ENCODE data around the gene JARID2.

Gene JARID2

DNA sequence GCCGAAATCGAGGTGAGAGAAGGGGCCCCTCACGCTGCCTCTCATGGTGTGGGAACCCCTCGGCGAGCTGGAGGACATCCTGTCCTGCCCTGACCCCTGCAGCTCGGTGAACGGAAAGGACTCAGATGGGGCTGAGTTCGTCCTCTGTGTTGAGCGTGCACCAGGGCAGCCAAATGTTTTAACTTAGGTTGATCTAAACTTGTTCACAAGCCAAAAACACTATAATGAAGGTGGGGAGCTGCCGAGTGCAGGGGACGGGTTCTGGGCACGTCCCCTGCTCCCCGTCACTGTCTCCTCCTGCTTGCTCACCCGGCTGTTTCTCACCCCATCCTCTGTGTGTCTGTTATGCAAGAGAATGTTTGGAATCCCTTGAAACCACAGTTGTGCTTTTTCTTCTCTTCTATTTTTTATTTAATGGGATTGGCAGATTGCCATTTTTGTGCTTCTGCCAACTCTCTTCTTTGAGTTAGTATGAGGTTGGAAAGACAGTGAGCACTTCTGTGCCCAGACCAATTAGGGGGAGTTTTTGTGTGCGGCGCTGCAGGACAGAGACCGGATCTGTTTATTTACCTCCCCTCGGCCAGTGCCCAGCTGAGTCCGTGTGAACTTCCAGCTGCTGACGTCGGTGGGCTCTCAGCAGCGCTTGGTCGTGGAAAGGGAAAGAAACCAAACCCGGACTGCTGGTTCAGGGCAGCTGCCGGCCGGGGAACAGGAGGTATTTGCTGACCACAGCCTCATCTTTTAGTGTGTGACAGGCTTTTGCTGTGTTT is 258.9 kb downstream of the JARID2 start:
- peak; percentile 96 to 97 for DNase-seq (ENCODE audit: low read depth in 2 of 2)

DNA sequence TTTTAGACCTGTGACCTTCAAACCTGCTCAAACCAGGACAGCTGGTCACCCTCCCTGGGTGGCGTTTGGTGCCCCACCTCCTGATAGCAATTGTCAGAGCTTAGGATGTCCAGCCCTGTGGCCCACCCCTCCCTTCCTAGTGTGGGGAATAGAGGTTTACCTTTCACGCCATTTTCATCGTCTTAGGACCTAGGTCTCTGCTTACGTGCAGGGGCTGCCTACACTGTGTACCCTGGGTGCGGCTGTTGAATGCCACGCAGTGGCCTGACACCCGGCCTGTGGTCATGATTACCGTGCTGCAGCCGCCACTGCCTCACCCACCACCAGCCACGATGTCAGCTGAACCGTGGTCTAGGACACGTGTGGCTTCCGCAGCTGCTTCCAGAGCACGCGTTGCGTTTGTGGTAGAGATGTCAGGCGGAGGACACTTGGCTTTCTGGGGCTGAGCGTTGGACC is 259.6 kb downstream of the JARID2 start:
- no peak for DNase-seq (ENCODE audit: low read depth in 2 of 2)

DNA sequence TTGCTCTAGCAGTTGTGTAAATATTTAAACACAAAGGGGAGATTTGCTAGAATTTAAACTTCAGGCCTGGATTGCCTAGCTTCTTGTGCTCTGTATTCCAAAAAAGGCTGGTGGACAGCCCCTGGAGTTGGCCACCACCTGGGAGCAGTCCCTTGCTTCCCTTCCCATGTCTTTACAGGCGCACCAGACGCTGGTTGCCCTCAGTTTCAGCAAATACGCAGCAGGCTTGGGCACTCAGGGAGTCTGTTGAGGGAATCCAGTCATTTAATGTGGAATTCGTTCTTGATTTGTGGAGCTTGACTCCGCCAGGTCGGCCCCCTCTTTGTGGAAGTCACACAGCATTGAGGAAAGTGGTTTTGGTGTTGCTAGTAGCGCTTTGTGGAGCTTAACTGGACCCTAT is 260.2 kb downstream of the JARID2 start:
- no peak for DNase-seq (ENCODE audit: low read depth in 2 of 2)

DNA sequence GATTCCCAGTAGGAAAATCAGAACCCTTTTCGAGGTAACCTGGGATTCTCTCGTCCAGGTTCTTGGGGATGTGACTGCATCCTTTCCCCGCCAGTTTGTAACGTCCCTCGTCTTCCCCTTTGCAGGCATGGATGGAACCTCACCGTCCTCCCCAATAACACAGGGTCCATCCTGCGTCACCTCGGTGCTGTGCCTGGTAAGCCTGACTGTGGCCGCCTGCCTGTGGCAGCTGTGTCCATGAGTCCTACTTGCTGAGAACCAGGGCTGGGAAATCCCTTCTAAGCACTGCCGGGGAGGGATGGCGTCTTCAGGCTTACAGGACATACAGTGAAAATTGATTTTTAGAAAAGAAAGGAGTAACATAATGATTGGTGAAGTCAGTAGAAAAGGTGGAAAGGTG is 261.4 kb downstream of the JARID2 start:
- DNase-seq (ENCODE audit: low read depth in 2 of 2), result no peak

DNA sequence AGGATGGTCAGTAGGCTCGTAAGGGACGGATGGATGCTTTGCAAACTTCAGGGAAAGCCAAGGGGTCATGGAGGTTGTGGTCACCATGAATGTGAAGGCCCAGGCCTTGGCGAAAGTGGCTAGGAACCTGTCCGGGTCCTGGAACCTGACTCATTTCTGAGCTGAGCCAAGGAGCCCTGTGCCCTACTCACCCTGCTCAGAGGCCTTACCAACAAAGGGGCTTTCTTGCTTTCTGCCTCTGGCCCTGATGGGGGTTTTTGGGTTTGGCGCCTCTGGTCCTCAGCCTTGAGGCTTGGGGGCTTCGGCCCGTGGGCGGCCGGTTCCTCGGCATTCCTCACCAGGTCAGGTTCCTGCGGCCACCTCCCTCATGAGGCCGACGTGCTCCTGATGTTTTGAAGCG is 261.9 kb downstream of the JARID2 start:
- no peak for DNase-seq (ENCODE audit: low read depth in 2 of 2)

DNA sequence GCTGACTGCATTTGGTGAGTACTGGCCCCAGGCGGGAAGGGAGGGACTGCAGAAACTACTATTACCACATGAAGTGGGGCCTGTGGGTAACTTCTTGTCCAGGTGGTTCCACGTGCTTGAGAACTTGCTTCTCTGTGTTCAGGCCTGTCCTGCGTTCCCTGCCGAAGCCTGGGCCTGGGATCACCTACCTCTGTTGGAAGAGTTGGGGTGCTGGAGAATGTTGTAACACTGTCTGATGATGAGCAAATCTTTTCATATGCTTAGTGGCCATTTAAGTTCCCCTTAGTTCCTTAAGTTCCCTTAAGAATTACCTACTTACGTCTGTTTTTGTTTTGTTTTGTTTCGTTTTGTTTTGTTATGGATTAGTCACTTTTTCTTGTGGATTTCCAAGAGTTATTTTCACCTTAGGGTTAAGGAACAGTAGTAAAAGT is 262.6 kb downstream of the JARID2 start:
- no peak for DNase-seq (ENCODE audit: low read depth in 2 of 2)

DNA sequence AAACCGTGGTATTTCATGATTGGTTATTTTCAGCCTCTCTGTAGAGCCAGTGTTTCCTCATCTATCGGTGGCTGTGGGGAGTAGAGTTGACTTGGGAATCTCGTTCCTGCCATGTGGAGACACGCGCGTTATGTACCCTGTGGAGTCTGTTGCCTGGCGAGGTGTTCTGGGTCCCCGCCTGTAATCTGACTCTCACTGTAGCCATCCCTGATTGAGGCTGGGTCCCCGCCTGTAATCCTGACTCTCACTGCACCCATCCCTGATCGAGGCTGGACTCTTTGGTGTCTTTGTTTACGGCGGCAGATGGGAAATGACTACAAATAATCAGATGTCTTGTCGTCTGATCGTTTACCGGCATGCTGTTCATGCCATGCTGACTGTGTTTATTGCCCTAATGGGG is 263.1 kb downstream of the JARID2 start:
- DNase-seq (ENCODE audit: low read depth in 2 of 2), result no peak

DNA sequence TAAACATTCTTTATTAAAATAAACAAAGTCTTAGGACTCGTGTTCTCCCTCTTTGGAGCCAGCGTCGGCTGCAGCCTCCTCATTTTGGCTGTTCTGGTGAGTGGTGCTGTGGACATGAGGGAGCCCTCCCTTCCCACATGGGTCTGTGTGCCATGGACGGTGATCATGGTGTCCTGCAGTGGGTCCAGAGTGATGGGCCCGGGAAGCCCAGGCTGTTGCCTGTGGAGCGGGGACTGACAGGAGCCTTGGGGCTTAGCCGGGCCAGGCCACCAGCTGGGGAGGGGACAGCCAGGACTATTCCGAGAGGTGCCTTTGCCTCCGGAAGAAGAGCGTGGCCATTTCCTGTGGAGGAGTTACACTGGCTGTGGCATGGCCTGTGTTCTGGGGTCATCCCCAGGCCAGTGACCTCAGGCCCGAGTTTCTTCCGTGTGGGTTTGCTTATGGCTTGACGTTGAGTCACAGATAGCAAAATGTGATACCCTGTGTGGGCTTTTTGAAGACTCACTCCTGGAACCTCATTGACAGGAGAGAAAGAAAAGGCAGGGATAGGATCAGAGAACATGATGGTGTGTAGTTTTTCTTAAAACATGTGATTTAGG is 263.6 kb downstream of the JARID2 start:
- no peak for DNase-seq (ENCODE audit: low read depth in 2 of 2)

DNA sequence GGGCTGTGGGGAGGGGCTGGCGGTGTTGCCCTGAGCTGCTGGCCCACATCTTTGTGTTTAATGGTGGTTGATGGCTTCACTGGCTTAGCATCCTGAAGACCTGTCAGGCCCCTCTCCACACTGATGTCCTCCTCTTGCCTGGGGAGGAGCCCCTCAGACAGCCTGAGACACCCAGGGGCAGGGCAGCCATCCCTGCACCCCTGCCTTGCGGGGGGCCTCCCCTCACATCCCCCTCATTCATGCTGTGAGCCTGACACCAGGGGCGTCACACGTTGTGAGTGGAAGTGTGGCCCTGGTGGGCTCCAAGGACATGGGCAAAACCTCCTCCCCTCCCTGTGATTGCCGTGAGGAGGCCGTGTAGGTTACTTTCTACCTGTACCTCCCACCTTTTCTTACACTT is 264.3 kb downstream of the JARID2 start:
- DNase-seq (ENCODE audit: low read depth in 2 of 2), result no peak

DNA sequence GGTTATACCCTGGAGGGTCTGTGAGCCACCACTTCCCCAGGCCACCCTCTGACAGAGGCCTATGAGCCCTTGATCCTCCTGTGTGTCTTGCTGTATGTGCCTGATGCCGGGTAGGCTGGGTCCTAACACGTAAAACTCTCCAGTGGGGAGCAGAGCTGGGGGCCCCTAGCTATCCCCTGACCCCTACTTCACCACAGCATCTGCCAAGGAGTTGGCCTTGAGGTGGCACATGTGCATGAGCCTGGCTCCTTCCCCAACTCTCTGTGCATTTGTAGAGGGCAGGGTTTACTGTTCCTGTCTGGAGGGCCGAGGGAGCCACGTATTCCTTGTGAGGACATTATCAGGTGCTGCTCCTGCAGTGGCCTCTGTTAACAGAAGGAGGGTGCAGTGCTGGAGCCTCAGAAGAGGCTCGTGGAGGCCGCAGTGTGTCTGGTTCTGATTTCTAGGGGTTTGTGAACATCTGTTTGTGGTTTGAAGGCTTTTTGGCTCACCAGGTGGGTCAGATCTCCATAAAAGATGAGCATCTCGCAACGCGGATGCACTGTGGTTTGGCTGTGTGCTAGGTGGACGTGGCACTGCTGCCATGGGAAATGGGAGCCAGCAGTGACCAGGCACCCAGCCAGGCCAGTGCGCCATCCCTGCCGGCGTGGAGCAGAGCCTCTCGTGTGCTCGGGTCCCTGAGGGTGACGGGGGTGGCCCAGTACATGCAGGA is 264.8 kb downstream of the JARID2 start:
- no peak for DNase-seq (ENCODE audit: low read depth in 2 of 2)

DNA sequence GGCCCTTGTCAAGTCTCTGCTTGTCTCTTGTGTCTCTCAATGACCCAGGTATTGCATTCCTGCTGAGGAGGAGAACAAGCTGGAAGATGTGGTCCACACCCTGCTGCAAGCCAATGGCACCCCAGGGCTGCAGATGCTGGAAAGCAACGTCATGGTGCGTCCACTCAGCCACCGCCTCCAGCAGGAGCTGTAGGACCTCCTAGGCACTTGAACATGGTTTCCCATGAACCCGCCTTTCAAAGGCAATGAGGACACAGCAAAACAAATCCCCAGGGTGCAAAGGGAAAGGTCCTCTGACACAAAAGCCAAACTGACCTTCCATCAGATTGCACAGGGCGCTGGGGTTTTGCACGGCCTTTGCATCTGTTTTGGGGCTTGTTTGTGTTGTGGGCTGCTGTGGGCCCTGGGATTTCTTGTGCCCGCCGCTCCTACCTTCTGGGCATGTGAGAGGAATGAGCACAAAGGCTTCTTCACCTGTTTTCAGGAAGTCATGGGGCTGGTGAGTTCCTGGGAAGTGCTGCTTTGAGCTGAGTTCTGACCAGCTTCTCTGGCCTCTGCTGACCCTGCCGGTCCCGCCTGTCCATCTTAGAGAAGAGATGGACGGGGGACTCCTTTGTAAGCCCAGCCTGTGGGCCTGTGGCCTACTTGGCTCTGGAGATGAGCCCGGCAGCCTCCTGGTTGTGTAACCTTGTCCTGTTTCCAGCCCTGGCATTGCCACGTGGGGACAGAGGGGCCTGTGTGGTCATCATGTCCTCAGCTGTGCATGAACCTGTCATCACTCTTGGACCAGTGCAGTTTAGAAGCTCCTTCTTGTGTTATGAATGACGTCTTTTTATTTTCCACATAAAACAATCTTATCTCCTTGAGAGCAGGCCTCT is 265.6 kb downstream of the JARID2 start:
- no peak for DNase-seq (ENCODE audit: low read depth in 2 of 2)

DNA sequence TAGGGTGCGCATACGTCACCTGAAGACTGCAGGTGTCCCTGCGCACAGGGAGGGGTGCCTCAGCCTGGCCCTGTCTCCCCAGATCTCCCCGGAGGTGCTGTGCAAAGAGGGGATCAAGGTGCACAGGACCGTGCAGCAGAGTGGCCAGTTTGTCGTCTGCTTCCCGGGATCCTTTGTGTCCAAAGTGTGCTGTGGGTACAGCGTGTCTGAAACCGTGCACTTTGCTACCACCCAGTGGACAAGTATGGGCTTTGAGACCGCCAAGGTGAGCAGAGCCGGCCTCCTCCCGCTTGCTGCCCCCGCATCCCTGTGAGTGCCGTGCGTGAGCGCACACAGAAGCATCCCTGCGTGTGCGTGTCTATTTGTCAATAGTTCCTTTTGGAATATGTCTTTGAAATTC is 266.3 kb downstream of the JARID2 start:
- DNase-seq (ENCODE audit: low read depth in 2 of 2), result no peak

DNA sequence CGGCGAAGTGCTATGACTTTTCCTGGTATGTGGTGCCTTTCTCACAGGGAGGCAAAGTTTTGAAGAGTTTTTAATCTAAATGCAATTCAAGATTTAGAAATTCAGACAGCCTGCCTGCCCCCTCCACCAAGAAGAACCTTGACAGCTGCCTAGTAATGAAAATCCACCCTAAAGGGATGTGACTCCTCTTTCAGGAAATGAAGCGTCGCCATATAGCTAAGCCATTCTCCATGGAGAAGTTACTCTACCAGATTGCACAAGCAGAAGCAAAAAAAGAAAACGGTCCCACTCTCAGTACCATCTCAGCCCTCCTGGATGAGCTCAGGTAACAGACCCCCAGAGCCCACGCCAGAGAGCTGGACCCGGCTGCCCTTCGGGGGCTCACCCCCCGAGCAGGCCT is 266.9 kb downstream of the JARID2 start:
- no peak for DNase-seq (ENCODE audit: low read depth in 2 of 2)

DNA sequence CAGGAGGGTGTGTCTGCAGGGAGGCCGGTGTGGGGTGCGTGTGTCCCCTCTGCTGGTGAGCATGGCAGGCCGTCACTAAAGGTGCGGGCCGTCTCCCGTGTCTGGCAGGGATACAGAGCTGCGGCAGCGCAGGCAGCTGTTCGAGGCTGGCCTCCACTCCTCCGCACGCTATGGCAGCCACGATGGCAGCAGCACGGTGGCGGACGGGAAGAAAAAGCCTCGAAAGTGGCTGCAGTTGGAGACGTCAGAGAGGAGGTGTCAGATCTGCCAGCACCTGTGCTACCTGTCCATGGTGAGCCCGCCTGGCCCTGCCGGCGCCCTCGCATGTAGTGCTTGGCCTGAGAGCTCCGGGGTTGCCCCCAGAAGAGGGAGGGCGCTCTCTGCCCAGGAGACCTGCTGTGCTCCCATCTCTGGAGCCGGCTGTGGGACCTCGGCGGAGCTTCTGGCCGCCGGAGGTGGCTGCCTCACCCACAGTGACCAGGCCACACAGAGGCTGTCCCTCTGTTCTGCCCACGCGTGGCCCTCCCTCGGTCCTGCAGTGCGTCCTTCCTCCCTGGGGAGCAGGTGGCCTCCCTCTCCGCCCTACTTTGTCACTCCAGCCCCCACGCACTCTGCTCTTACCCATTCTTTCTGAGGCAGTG is 267.4 kb downstream of the JARID2 start:
- DNase-seq (ENCODE audit: low read depth in 2 of 2), result no peak

DNA sequence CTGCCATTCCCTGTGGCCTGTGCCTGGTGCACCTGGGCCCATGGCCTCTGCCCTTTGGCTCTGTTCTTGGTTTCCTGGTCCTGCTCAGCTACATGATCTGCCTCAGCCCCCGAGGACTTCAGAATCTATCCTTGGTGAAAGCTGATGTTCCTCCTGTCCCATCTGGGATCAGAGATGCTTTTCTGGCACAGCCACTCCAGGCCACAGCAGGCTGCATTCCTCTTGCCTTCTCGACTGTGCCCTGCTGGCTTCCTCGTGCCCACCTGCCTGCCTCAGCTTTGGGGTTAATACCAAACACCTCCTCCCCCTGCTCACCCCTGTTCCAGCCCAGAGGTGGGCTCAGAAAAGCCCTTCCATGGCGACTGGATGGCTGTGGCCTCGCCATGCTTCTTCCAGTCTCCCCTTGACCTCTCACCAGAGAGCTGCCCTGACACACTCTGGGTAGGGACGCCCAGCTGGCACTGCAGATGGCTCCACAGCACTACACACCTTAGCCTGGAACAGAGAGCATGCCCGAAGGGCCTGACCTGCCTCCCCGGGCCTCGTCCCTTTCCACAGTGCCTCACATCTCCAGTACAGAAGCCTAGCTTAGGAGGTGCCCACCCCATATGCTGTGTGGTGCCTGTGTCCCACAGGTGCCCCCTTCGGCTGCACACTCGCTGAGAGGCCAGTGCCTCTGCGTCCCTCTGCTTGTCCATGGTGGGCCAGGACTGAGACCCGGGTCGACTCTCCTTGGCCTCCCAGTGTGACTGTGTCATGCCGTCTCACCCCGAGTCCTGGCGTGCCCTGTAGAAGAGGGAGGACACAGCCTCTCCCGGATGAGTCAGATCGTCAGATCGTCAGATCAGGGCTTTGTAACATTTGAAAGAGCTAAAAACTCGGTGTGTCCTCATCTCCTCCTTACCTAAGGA is 268.2 kb downstream of the JARID2 start:
- DNase-seq (ENCODE audit: low read depth in 2 of 2), result no peak

DNA sequence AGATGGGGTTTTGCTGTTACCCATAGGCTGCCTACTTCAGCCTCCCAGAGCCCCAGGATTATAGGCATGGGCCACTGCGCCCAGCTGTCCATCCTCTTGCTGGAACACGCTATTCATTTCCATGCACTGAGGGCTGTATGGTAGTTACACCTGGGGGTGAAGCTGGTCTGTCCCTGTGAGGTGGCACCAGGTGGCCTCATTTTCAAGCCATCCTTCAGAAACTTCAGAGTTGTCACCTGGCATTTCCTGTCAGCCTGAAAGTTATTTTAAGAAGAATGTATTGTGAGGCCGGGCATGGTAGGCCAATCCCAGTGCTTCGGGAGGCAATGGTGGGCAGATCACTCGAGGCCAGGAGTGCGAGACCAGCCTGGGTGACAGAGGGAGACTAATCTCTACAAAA is 269.4 kb downstream of the JARID2 start:
- no peak for DNase-seq (ENCODE audit: low read depth in 2 of 2)

DNA sequence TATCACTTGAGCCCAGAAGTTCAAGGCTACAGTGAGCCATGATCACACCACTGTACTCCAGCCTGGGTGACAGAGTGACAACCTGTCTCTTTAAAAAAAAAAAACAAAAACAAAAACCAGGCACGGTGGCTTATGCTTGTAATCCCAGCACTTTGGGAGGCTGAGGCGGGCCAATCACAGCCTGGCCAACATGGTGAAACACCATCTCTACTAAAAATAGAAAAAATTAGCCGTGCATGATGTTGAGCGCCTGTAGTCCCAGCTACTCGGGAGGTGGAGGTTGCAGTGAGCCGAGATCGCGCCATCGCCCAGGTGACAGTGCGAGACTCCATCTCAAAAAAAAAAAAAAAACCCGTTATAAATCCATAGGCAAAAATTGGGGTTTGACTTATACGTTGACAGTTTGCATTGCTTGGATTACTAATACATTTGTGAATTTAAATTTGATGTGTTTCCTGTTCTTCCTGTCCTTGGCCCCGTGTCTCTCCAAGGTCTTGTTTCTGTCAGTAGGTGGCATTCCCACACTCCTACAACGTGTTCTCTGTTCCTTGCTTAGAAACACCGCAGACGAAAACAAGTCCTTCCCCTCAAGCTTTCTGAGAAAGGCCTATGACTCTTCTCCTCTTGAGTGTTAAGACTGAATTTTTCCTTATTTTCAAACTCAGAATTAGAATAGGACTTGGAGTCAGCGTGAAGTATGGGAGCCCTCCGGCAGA is 269.9 kb downstream of the JARID2 start:
- DNase-seq (ENCODE audit: low read depth in 2 of 2), result no peak

DNA sequence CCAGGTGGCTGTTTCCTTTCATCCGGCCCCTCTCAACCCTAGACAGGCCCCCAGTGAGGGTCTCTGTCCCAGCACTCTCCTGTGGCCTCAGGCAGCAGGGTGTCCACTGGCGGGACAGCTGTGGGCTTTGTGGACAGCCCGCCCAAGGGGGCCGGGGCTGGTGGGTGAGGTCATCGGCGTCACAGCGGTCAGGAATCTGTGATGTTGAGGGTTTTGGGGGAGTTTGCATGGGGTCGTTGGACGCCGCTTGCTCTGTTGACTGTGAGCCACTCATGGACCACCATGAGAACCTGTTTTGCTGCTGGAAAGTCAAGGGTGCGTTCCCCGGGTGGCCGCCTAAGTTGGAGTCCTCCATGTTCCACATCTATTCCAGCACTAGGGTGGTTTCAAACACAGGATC is 270.5 kb downstream of the JARID2 start:
- DNase-seq (ENCODE audit: low read depth in 2 of 2), result no peak

DNA sequence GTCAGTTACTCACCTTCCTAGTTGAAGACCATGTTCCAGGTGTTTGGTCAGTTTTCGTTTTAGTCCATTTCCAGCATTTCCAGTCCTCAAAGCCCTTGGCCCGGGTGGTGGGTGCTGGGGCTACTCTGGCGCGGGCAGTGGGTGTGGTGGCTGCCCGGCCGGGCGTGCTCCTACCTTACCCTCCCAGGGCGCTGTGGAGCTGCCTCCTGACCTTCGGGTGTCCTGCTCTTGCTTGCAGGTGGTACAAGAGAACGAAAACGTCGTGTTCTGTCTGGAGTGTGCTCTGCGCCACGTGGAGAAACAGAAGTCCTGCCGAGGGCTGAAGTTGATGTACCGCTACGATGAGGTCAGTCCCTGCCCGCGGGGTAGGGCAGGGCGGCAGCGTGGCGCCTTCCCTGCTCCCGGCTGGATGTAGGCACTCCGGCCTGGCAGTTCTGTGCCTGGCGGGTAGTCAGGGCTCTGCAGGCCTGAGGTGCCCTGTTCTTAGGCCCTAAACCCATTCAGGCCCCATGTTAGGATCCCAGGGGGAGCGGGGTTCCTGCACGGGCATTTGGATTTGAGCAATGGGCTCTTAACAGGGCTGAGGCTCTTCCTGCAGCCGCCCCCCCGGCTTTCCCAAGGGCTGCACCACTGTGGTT is 271.2 kb downstream of the JARID2 start:
- DNase-seq (ENCODE audit: low read depth in 2 of 2), result no peak

Data from fibroblast of skin of left quadriceps (primary cell).